ENCODE measurements around the gene CTXN3.
"Not testable (repeated sequence)": the region's sequence is repeated elsewhere in the genome, so short reads cannot be mapped to it uniquely, and the experiment has no call there.

CTXN3 gene

DNA sequence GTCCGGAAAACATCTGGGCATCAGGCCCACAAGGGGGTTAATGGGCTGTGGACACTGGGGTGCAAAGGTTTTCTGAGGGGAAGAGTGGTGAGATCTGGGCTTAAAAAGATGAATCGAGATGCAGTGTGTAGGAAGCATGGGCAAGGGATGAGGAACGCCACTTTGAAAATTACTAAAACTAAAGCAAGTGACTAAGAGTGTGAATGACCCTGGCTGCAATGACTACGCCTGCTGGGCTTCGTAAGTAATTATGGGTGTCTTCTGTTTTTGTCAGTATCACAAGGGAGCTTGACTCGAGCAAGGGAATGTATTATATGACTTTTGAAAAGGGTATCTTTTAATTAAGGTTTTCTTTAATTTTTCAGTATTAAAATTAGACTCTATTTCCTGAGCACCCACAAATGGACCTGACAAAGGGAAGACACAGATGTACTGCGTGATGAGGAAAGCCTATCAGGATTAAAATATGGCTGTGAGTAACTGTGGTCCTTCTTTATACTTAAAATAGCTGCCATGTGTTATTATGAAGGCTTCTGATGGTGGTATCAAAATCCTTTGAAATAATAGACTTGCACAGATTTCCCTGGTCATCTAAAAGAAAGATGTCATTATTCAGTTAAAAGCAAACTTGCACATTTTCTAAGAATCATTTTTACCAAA lies 4.2 kb downstream of the CTXN3 start:
- DNase-seq: no peak

DNA sequence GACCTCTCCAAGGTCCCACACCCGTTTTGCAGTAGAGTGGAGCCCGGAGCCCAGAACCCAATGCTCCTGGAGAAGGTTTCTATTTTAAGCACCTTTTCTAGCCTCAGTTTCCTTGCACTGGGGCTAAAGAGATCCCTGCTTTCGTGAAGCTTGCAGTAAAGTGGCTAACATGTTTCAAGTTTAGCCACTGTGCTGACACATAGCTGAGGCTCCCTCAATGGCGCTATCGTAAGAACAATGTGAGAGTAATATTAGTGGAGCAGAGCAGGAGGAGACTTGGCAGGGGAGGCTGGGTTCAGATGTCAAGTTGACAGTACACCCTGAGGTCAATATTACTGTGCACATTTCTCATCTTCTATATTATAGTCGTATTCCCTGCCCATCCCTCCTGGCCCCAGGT lies 7.9 kb downstream of the CTXN3 start:
- DNase-seq: no peak

DNA sequence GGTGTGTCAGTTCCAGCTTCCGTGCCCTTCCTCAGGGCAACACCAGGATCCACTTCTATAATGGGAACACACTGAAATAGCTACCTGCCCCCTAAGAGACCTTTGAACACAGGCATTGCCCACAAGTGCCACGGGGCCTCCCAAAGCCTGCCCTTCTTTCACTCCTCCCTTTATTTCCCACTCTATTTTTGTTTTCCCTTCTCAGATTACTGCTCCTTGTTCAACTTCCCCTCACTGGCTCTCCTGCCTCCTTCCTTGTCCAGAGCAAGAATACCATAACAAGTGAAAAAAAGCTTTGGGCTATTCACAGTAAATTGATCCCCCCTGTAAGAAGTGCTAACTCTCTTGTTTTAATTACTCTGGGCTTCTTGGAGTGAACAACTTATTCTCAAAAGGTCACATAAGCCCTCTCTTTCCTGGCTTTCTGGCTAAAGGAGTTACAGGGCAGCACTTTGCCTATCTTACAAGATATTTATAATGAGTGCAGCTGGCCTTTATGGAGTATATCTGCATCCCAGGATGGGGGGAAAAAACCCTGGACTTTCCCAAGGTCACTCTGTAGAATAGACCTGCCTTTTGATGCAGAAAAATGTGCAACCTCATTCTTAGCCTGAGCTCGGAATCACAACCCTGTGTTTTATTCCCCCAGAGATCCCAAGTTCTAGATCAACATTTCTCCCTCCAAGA lies 11.3 kb downstream of the CTXN3 start:
- no peak for DNase-seq

DNA sequence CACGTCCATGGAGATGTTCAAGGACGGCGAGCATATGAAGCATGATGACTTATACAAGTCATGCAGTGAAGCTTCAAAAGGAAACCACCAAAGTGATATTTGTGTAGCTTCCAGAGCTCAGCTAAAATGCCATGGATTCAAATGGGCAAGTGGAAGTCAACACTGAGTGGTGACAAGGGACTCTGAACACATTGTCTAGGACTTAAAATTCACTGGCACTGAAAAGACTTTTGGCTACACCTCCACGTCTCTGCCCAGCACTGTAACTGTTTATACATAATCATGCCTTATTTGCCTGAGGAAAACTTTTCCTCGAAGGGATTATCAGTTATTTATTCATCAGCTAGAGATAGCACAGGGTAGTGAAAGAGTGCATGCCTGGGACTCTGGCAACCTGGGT lies 15.2 kb downstream of the CTXN3 start:
- DNase-seq: no peak

DNA sequence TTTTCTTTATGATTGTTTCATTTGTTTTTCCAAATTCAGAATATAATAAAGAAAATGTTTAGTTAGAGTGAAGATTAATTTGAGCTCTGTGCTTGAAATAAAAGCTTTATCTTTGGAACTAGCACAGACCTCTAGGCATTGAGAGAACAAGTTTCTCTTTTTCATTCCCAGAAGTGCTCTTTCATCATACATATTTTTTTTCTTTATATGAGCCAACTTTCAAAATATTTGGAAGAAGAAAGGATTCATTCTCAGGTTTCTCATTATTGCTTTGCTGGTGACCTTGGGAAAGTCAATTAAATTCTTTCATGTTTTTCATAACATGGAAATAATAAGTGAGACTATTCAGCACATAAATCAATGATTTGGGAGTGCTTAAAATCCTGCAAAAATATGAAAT lies 16.8 kb downstream of the CTXN3 start:
- no peak for DNase-seq

DNA sequence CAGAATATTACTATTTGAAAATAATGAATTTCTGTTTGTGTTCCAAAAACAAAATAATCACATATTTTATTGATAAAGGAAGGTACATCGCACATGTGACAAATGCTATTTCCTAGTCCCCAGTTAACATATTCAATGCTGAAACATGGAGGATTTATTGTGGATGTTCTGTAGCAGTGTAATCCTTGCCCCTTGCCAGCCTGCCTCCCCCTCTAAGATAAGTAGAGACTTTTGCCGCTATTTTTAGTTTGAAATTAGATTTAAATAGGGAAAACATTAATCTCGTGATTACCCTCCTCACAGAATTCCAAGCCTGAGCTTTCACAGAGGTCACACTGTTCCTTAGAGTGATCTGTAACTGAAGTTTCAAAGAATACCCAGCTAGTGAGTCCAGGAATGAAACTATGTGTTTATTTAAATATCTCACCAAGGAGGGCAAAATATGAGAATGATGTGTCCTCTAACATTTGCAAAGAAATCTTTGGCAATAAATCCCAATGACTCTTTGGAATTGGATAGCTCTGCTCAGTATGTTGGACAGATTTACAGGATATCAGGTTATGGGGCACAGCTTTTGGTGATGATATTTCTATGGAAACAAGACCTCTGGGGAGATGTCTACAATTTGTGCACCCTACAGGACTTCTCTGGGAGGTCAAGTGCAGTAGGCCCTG lies 17.3 kb downstream of the CTXN3 start:
- no peak for DNase-seq

DNA sequence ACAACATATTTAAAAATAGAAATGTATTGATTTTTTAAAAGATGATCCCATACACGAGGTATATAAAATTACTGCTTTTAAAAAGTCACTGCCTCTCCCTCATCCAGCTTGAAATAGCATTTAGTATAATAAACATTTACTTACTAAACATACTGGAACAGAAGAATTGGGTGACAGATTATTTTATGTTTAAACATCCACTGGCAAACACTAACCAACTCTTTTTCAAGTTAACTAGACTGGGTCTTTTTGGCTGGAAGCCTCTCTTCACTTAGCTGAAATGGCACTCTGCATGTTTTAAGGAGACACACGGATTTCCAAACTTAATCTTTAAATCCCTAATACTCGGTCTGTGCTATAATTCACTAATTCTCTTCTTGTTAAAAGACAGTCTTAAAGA lies 19.0 kb downstream of the CTXN3 start:
- no peak for DNase-seq

DNA sequence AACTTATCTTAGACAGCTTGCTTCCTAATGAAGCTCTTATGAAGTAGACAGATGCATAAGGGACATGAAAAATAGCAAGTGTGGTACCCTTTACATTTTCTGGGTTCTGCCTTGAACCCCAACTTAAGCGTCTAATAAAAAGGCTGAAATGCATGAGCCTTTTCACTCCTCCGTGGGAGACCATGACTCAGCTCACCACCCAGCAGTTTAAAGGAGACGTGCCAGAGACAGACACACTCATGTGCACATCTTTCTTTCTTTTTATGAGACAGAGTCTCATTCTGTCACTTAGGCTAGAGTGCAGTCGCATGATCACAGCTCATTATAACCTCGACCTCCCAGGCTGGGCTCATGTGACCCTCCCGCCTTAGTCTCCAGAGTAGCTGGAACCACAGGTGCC lies 22.3 kb downstream of the CTXN3 start:
- no peak for DNase-seq

DNA sequence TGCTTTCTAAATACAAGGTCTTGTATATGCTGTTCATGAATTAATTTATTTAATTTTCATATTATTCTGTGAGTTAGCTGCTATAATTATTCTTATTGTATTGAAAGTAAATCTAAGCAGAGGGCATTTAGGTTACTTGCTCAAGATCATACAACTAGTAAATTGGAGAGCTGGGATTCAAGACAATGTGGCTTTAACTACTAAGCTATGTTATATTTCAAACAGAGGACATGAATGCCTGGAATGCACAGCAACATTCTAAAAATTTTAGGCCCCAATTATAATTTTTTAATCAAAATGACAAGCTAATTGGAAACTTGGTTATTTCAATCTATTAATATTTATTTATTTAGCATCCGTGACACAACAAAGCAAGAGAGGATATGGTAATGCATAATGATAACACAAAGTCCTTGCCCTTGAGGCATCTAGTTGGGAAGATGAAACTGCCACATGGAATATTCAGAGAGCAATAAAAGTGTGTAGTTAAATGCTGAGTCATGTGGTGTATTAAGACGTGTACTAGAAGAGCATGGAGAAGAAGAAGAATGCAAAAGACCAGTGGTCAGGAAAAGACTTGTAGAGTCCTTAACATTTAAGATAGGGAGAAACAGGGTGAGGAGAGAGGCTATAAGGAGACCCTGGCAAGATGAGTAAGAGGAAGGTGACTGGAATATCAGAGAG lies 24.4 kb downstream of the CTXN3 start:
- DNase-seq: no peak

DNA sequence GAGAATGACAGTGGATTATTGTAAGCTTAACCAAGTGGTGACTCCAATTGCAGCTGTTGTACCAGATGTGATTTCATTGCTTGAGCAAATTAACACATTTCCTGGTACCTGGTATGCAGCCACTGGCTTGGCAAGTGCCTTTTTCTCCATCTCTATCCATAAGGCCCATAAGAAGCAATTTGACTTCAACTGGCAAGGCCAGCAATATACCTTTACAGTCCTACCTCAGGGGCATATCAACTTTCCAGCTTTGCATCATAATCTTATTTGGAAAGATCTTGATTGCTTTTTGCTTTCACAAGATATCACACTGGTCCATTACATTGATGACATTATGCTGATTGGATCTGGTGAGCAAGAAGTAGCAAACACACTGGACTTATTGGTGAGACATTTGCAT lies 28.1 kb downstream of the CTXN3 start:
- DNase-seq: not testable (repeated sequence)

DNA sequence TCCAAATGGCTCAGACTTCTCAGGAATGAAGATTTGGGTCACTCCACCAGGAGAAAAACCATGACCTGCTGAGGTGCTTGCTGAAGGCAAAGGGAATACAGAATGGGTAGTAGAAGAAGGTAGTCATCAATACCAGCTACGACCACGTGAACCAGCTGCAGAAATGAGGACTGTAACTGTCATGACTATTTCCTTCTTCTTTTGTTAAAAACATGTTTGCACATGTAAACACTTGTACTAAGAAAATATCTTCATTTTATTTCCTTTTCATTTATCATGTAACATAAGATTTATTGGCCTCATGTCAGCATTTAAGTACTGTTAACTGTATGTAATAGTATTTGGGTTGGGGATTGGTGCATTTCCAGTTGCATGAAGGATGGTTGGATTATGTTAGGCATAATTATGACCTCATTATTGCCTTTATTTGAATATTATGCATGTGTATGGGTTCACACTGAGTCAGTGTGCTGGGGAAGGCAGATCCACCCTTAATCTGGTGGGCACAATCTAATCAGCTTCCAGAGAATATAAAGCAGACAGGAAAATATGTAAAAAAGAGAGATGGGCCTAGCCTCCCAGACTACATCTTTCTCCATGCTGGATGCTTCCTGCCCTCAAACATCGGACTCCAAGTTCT lies 30.9 kb downstream of the CTXN3 start:
- not testable (repeated sequence) for DNase-seq

DNA sequence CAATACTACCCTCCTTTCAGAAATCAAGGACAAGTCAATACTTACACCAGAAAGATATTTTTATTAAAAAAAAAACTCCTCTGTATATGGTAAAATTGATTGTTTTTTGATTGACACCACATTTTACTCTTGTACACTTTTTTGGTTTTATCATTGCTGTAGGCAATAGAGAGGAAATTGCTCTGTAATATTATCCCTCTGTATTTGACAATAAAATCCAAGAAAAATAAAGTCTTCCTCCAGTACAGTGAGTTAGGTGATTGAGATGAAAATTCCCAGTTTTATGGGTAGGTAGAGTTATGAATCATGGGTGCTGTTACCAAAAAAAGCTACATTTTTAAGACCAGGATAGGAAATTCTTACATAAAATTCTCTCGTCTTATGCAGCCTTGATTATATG lies 31.7 kb downstream of the CTXN3 start:
- DNase-seq: no peak

DNA sequence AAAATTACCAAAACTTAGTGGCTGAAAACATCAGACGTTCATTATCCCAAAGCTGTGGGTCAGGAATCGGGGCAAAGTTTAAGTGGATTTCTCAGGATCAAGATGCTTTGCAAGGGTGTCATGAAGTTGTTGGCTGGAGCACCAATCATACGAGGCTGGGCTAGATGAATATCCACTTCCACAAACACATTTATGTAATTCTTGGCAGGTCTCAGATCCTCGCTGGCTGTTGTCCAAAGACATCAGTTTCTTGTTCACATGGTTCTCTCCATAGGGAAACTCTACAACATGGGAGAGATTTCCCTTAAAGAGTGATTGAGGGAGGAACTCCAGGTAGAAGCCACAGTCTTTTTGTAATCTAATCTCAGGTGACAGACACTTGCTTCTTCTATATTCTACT lies 34.1 kb downstream of the CTXN3 start:
- no peak for DNase-seq

DNA sequence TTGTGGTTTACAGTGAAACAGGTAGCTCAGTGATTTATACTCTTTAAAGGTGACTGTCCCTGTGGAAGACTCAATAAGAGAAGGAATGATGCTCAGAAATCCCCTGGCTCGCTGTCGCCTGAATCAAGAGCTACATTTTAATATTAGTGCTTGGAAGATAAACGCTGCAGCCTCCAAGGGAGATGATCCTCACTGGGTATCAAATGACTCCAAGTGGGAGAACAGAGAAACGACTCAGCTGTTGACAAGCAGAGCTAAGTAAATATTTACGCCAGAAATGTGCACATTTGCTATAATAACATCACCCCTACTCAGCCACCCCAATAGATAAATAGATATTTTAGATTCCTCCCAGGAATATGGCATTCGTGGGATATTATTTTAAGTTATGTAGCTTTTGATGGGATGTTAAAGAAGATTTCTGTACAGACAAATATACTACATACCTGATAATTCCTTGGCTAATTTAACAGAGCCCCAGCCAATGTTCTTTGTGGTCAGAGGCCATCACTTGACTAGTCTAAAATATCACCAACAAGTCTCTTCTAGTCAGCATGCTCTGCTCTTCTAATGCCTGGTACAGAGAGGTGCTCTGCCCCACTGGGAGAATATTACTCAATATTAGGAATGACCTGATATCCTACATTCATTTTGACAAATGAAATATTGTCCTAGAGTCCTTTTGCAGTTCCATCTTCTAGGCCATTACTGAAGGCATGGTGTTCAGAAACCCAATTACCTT lies 36.0 kb downstream of the CTXN3 start:
- no peak for DNase-seq

DNA sequence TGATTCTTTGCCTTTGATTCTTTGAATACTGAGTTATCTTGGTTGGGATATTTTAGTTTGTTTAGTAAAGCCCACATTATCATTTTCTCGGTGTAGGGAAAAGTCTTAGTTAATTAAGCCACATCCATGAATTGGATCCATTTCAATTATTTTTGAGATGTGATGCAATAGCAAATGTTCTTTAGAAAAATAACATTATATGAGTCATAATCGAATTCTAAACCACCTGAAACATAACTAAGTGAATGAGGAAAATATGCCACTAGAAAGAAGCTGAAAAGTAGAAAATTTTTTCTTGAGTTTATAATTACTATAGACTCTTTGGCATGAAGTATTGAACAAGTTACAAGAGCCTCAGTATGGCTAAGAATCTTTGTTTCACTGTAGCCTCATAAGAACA lies 36.8 kb downstream of the CTXN3 start:
- no peak for DNase-seq

DNA sequence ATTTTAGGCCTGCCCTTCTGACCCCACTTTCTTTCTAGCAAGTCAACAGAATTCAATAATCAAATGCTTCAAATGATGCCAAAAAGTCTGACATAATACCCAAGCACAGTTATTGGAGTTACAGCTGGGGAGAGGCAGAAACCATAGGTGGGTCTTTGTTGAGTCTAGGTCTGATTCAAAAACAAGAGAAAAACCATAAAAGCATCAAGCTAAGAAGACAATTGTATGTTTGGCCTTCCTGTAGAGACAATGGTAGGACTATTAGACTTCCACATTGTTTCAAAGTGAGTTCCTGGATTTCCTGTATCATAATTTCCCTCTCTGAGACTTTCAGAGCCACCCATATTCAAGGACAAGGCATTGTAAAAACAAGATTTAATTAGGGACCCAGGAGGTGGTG lies 37.5 kb downstream of the CTXN3 start:
- DNase-seq: no peak

DNA sequence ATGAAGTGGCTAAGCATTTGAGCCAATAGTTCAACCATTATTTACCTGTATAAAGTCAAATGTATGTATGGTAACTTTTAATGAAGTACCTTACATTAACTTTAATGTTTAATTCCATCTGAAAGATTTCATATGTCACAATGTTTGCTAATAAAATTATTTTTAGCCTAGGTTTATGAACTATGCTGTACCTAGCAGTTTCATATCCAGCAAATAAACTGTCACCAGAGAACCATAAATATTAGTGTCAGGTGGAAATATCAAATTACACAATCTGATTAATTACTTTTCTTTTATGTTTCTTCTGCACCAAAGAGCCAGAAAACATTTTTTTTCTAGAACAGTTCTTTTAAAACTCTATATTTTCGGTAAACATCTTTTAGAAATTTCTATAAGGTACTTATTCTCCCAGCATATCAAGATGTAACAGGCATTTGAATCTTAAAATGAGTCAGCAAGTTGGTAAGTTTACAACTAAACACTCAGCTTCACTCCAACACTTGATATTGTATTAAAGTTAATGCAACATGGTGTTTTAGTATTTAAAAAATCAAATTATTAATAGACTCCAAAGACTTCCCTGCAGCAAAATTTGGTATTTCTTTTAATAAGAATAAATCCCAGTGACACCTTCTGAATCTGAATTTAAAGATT lies 45.8 kb downstream of the CTXN3 start:
- DNase-seq: no peak

DNA sequence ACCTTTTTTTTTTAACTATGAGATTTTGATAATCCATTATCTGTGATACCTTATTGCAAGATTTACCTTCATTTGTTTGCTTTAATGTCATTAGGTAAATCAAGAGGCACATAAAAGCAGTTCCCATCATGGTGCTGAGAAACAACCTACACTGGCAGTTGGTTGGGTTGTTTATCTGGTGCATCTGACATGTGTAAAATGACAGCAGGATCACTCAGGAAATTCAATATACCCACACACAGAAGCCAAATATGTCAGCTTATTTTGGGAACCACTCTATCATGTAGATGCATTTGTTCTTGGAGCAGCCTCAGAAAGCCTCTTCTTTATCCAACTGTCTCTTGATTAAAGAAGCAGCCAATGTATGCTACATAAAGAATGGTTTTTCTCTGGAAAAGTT lies 46.5 kb downstream of the CTXN3 start:
- DNase-seq: no peak

DNA sequence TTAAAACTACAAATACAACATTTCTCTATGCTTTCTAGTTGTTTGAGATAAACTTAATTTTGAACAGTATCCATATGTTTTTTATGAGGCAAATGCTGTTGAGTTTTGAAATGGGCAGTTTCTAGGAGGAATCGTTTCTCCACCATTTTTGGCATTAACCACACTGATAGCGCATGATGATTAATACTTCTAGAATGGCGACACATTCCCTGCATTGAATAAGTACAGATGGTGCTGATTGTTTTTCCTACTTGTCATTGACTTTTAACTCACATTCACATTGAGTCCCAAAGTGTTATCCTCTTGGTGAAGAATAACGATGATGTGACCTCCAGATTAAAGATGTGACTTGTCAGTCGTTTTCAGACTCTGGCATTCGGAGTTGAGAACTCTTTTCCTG lies 47.8 kb downstream of the CTXN3 start:
- DNase-seq: no peak

DNA sequence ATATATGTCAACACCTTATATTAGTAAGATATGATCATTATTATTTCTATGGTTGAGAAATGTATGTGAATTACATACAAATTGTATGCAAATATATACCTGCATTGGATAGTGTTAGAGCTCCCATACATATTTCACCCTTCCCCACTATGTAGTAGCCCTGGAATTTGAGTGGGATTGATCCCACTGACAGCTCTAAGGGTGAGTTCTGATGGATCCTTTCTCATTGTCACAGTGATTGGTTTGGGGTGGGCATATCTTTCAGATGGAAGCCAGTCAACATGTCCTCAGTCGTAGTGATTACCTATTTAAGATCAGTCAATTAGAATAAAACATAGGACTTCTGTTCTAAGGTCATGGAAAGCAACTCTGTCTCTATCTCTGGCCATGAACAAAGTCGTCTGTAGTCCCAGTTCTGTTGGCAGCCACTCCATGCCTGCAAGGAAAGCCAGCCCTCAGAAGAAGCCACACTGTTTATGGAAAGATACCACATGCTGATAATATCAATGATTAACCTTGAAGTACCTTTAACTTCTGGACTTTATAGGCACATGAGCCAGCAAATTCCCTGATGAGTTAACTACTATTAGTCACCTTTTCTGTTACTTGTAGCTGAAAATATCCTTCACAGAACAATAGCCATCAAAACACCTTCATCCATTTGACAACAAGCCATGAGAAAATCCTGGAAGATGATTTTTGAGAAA lies 49.2 kb downstream of the CTXN3 start:
- DNase-seq: no peak

DNA sequence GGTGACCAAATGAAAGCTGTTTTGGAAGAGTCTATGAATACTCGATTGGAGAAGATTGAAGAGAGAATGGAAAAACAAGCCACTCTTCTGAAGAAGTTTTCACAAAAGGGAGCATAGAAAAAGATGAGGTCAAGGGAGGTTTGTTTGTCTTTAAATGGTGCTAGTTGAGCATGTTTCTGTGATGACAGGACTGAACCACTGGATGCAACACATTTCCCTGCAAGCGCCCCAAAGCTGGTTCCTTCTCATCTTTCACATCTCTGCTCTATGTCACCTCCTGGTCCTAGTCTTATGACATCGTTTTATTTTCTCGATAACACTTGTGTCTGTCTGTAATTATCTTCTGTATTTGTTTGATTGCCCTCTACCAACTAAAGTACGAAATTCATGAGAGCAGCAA lies 50.5 kb downstream of the CTXN3 start:
- DNase-seq: no peak

Measured in NK-92 treated with Interleukin-12 subunit alpha and Interleukin-12 subunit beta, amount 100 ng/mL, for 24 hours (cell line).